IPS DF 4.7 (cell line): ENCODE data around the gene CCND3.
A peak's percentile ranks its signal among the peaks of the same experiment; 100 is the strongest.

Source experiments
- DNase-seq: peaks from one replicate; pipeline ENCODE4 v3.0.0-alpha.2; 2013; ENCODE audit warnings: low spot score; ENCODE audit errors: extremely low read depth

CCND3 gene

DNA sequence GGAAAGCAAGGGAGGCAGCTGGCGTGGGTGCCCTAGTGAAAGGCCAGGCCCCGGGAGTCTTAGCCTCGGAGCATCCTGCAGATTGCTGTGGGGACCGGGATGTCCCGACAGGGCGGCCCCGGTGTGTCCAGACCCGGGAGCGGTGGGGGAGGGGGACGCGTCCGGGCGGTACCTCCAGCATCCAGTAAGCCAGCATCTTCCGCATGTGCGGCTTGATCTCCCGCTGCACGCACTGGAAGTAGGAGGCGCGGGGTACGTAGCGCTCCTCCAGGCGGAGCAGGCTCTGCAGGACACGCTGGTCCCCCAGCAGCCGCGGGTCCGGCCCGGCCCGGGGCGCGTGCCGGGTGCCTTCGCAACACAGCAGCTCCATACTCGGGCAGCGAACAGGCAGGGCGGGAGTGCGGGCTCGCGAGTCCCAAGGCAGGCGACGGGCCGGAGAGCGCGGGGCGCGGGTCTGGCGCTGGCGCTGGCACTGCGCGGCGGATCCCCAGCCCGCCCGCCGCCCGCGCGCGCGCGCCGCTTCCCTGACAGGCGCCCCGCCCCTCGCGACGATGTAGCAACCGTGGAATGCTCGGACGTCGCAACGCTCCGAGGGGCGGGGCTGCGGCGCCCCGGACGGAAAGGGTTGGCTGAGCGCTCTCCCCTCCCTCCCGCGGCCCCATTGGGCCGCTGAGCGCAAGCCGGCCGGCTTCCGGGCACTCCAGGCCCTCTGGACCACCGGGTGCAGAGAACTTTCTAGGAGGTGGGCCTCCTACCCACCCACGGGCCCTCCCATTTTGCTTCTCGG, at the start of gene CCND3:
CCND3 (minus strand) TSS at position 529 of the 787 bp plus-strand sequence; CDS start at position 370, 159 bp downstream.
- DNase-seq, result no peak

DNA sequence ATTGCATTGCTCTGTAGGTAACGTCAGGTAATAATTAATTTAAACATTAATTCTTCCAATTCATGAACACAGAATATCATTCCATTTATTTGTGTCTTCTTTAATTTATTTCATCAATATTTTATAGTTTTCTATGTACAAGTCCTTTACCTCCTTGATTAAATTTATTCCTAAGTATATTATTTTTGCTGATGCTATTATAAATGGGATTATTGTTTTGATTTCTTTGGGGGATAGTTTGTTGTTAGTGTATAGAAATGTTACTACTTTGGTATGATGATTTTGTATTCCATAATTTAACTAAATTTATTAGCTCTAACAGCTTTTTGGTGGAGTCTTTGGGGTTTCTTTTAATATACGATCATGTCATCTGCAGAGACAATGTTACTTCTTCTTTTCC, 44.7 kb upstream of the CCND3 start:
- no peak for DNase-seq

DNA sequence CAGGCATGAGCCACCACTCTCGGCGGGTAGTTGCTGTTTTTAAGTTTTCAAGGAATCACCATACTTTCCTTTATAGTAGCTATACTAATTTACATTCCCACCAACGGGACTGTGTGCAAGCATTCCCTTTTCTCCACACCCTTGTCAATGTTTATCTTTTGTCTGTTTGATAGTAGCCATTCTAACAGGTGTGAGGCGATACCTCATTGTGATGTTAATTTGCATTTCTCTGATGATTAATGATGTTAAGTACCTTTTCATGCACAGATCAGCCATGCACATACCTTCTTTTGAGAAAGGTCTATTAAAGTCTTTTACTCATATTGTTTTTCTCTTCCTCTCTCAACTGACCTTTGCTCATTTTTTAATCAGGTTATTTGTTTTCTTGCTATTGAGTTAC, 43.0 kb upstream of the CCND3 start:
- no peak for DNase-seq

DNA sequence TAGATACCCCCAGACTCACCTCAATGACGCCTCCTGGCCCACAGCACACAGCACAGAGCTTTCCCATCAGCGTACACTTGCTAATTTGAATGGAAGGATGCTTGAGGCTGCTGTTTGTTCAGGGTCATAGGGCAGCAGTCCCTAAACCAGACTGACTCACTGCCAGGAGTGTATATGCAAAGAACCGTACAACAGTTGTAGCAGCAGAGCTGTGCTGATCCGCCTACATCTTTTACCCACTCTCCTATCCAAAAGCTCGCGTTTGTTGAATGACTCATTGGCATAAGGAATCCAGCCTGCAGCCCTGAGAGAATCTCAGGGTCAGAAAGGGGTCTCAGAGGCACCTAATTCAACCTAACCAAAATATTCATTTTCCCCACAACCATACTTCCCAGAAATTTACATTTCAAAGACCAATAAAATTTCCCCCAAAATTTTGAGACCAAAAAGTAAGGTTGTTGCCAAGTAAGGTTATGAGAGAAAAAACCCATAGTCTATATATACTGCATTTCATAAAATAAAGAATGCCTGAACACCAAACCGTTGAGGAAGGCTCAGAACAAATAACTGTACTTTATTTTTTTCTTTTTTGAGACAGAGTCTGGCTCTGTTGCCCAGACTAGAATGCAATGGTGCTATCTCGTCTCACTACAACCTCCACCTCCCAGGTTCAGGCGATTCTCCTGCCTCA, 35.3 kb upstream of the CCND3 start:
- DNase-seq, result no peak

DNA sequence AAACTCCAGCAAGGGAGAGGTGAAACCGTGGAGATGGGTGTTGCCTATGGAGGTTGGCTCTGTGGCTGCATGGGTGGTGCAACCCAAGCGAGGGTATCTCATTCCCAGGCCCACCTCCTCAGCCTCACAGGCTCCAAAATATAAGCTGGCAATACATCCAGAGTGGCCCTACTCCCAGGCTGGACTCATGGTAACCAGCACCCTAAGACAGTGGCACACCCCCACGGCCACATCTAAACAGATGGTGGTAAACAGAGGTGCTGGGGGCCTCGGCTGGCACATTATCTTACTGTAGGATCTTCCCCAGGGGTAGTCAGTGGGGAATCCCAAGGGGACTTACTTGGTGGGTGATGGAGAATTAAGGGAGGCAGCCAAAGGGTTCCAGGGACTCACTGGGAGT, 33.7 kb upstream of the CCND3 start:
- DNase-seq, result no peak

DNA sequence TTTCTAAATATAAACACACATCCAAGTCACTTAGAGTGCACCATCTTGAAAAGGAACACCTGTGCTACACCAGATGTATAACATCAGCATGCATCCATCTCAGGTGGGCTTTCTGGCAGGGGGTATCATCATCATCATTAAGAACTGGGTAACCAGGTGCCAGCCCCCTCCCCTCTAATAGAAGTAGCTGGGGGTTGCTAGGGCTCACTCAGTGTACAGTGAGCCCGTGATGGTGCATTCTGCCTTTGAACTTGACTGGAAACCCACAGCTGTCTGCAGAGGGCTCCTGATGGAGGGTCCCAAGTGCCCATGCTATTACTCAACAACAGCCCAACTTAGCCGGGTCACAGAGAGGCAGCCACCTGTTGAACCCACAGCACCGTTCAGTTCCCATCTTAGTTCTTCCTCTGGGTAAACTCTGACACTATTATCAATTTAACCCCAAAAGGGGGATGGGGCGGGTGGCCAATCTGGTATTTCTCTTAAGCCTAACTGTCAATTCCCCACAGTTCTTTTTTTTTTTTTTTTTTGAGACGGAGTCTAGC, 32.7 kb upstream of the CCND3 start:
- no peak for DNase-seq

DNA sequence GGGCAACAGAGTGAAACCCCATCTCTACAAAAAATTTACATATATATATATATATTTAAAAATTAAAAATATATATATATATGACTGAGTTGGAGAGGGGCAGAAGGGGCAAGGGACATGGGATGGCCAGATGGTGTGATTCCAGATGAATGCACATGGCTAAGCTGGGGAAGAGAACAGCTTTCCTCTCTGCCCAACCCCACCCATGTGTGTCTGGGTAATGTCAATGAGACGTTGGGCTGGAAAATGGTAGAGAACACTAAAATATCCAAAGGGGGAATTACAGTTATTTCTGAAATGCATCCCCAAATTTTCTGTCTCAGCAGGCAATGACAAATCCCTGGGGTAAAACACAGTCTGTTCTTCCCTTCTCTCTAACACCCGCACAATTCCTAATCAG, 31.2 kb upstream of the CCND3 start:
- no peak for DNase-seq

DNA sequence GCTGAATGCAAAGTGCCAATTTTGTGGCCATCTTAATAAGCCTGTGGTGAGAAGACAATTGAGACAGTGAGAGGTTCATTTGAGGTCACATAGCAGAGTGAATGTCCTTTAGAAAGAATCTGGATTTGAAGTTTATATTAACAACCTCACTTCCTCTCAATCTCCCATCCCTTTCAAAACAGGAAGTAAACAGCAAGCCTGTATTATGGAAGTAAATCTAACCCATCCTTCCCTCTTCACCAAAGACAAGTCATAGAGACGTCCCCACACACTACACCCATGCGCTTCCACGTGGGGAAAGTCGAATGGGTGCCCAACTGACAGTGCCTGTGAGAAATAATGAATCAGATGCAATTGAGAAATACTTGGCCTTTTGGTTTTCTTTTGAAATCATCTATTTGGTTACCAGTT, 28.8 kb upstream of the CCND3 start:
- DNase-seq, result no peak

DNA sequence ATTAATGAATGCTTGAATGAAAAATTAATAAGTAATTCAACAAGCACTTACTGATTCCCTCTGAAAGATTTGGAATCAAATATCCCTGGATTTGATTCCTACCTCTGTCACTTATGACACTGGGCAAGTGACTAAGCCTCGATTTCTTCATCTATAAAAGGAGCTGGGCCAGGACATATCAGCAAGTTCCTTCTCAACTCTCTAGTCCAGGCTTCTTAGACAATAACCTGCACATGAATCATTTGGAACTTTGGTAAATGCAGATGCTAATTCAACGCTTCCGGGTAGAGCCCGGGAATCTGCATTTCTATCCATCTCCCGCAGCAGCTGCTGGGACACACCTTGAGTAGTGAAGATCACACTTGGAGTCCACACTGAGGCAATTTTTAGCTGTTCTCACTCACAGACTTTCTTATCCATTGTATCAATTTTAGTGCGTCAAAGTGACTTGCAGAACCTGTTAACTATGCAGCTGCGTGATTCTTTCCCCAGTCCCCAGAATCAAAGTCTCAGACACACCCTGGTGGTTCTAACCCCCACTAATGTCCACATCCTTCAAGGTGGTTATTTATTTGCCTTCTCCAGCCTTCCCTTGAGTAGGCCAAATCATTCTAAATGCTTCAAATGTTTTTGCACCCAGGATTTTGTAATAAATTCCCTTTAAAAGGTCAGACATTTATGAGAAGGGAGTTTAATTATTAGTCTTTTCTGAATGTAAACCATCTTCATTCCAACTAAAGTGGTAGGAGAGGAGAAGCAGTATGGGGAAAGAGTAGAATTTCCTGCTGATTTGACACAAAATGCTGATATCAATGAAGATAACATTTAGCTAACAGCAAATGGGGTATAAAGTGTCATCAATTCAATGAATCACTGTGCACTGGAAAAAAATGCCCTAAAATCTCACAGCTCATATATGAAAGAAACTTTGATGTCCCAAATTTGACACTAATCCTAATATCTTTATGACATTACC, 26.0 kb upstream of the CCND3 start:
- no peak for DNase-seq

DNA sequence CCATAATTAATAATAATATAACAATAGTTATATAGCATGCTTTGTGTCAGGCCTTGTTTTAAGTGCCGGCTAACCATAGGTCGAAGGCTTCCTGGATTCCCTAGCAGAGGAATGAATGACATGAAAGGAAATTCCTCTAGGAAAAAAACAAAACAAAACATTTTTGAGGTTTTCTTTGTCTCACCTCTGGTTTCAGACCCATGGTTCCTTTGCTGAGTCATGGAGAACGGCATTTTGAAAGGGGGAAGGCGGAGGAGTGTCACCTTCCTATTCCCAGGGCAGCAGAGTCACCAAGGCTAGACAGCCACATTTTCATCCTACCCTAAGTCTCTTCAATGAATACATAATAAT, 25.3 kb upstream of the CCND3 start:
- no peak for DNase-seq

DNA sequence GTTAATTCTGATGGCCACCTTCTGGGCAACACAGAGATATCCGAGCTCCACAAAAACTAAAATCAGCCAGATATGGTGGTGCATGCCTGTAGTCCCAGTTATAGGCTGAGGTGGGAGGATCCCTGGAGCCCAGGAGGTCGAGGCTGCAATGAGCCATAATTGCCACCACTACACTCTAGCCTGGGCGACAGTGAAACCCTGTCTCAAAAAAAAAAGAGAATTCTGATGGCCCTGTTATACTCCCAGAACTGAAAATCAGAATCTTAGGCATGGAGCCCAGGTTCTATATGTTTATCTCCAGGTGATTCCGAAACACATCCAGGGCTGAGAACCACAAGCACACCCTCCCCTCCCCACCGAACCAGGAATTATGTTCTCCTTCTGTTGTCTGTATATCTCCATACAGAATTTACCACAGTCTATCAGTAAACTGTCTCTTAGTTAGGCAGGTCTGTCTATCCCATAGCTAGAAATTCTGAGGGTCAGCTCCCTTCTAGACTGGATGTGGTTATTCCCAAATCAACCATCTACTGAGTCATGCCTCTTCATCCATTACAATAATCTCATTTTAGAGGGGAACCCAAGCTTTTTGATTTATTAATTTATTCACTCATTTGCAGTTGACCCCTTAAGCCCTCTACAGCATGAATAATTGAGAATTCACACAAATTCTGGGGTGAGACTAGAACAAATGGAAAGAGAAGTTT, 24.8 kb upstream of the CCND3 start:
- no peak for DNase-seq

DNA sequence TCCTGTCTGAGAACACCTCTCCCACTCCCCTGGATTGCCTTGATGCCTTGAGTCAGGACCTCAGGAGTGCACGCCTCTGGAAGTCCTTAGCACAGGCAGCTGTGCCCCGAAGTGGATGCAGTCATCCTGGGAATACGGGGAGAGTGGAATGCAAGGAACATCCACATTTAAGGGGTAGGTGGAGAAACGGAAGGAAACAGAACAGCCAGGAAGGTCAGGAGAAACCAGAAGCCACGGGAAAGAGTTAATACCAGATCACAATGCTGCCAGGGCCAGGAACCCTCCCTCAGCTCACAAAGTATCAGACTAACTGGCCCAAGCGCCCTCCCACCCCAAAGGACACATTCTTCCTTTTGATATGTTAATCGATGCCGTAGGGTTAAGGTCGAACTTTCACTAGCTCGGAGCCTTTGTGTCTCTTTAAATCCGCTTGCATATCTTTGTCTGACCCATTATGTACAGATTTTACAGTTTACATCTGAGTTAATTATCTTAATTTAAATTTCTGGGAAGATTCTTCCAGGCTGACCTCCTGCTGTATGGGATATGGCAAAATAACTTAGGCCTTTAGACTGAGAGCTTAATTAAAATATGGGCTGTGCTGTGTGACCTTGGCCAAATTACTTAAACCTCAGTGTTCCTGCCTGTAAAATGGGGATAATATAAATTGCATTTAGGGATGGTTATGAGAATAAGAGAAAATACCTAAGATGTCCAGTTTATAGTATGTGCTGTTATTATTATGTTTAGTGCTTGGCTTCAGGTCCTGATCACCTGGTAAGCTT, 24.0 kb upstream of the CCND3 start:
- peak; percentile 93 for DNase-seq

DNA sequence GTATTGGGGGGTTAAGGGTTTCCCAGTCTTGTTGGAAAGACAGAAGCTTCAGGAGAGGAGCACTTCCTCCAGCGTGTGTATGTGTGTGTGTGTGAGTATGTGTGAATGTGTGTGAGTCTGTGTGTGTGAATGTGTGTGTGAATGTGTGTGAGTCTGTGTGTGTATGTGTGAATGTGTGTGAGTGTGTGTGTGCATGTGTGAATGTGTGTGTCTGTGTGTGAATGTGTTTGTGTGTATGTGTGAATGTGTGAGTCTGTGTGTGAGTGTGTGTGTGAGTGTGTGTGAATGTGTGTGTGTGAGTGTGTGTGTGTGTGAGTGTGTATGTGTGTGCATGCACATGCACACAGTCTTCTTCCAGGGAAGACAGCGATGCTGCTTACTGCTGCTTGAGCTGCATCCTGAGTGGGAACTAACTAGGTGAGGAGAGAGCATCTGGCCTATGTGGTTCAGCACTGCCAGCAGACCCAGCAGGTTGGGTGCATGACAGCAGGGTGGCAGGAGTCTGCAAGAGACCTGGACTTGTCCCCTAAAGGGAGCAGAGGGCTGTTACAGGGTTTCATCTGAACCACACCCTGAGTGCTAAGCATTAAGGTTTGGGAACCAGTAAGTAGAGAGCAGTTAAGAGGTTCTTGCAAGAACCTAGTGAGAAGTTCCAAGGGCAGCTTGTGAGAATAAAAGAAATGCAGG, 22.7 kb upstream of the CCND3 start:
- no peak for DNase-seq

DNA sequence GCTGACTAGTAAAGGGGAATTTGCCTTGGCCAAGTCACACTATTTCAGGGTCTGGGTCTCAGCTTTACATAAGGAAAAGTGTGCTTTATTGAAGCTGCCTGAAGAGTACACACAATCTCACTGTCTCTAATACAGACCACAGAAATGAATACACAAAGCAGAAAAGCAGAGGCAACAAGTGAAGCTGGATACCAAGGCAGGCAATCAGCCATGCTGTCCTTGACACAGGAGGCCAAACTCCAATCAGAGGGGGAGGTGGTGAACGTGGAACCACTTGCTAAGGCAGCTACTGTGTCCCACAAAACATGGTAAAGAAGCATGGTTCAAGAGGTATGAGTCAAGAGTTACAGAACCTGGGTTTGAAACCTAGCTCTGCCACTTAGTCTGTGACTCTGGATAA, 21.8 kb upstream of the CCND3 start:
- no peak for DNase-seq

DNA sequence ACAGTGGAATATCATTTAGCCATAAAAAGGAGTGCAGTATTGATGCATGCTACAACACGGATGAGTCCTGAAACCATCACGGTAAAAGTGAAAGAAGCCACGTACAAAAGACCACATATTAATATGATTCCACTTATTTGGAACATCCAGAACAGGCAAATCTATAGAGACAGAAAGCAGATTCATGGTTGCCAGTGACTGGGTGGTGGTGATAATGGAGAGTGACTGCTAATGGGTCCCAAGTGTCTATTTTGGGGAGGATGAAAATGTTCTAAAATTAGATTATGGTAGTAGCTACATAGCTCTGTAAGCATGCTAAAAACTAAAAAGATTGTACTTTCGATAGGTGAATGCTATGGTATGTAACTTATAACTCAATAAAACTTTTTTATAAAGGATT, 18.4 kb upstream of the CCND3 start:
- no peak for DNase-seq

DNA sequence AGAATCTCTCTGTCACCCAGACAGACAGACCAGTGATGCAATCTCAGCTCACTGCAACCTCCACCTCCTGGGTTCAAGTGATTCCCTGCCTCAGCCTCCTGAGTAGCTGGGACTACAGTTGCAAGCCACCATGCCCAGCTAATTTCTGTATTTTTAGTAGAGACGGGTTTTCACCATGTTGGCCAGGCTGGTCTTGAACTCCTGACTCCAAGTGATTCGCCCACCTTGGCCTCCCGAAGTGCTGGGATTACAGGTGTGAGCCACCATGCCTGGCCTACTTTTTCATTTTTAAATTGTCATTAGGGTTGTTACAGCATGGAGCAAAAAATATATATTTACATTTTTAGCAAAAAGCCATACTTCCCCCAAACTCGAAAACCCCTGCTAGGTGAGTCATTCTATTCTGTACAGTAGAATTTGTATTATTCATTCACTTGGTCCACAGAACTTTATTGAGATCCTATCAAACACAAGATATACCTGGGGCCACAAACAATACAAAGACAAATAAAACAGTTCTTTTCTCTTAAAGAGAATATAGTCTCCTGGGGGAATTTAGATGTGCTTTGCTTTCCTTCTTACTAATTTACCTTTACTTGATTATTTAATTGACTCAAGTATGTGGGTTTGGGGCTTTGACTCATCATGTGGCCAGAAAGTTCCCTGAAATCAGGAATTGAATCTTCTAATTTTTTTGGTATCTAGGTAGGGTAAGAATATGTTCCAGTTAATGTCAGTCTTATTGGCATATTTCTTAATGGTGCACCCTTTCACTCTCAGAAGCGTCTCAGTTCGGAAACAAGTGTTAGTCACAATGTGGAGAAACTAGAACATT, 16.6 kb upstream of the CCND3 start:
- no peak for DNase-seq

DNA sequence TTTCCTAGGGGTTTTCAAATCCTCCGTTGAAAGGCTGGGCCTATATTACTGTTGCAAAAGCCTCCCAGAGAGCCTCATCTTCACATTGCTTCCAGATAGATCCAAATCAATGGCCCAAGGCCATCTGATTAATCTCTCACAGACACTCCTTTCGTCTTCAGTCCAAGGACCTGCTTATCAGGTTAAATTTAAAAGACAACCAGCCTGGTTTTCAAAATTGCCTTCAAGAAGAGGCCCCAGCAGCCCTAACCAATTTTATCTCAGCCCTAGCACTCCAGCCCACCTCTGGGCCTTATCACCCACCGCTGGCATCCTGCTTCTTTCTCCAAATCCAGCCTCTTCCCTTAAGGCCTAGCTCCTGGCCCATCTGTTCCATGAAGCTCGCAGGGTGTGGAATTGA, 15.5 kb upstream of the CCND3 start:
- no peak for DNase-seq

DNA sequence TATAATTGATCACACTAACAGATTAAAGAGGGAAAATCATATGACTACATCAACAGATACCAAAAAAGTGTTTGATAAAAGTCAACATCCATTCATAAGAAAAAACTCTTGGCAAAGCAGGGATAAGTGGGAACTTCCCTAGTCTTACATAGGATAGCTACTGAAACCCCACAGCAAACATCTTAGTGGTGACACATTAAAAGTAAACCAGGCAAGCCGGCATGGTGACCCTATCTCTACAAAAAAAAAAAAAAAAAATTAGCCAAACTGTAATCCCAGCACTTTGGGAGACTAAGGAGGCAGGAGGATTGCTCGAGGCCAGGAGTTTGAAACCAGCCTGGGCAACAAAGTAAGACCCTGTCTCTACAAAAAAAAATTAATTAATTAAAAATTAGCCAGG, 13.8 kb upstream of the CCND3 start:
- DNase-seq, result no peak

DNA sequence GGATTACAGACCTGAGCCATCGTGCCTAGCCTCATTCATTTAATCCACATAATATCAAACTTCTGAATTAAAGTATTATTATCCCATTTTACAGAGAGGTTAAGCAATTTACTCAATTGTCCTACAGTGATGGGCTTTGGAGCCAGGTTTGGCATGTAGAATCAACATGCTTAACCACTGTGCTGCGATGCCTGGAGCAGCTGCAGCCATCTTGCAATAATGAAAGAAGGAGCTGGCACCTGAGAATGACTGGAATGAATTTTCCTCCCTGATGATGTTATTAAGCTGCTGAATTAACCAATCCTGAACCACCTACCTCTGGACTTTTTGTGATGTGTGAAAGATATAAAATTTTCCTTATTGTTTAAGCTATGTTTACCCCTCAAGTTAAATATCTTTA, 13.1 kb upstream of the CCND3 start:
- DNase-seq, result no peak
